ENCODE measurements around the gene GLYATL3. TPM values are rescaled to one million over a fixed set of nuclear protein-coding genes. Genes with fewer than 3 reads are reported as not detected.

Gene GLYATL3
- not detected in 3 replicates for total RNA-seq

GRCh38 chr6:49499623-49500022, at the start of gene GLYATL3:
TSS of gene GLYATL3 (plus strand) at chr6:49499923. CDS start at chr6:49511991, 12,068 bp downstream.
- no peaks in the 10 kb centered on the region for H3K36me3 Mint-ChIP-seq
- DNase-seq (ENCODE audit: low spot score in 2 of 2, unreplicated experiment in 2 of 2), result no peak
- H3K27me3 Mint-ChIP-seq (ENCODE audit: low read depth), result no peaks in the 10 kb centered on the region
- H3K4me3 Mint-ChIP-seq, result no peak within 1 kb of the TSS
- no peak within 1 kb of the TSS for H3K27ac Mint-ChIP-seq
- H3K4me1 Mint-ChIP-seq, result peaks cover 5% of the 10 kb centered on the region
- no peaks in the 10 kb centered on the region for H3K9me3 Mint-ChIP-seq
- no peak for TF ChIP-seq CTCF (IDR thresholded peaks at IDR 0.05; ENCODE audit: unreplicated experiment)

- Mint-ChIP-seq H3K9me3 (no peaks in the 10 kb centered on the region), H3K4me1 (no peaks in the 10 kb centered on the region), H3K27me3 (ENCODE audit: low read depth) (no peaks in the 10 kb centered on the region), H3K36me3 (peaks cover 21% of the 10 kb centered on the region), H3K4me3 (no peak overlapping the region), H3K27ac (no peak overlapping the region)
- peak; percentile 77 for TF ChIP-seq CTCF (IDR thresholded peaks at IDR 0.05; ENCODE audit: unreplicated experiment)
- no peak for DNase-seq (ENCODE audit: low spot score in 2 of 2, unreplicated experiment in 2 of 2)
Observed at GRCh38 chr6:49453221-49453620, 46.5 kb upstream of the GLYATL3 start.

GRCh38 chr6:49454787-49455709, 44.7 kb upstream of the GLYATL3 start:
- no peak for DNase-seq (ENCODE audit: low spot score in 2 of 2, unreplicated experiment in 2 of 2)
- Mint-ChIP-seq H3K9me3 (no peaks in the 10 kb centered on the region), H3K36me3 (peaks cover 26% of the 10 kb centered on the region), H3K4me3 (no peak overlapping the region), H3K4me1 (no peaks in the 10 kb centered on the region), H3K27ac (no peak overlapping the region), H3K27me3 (ENCODE audit: low read depth) (no peaks in the 10 kb centered on the region)
- no peak for TF ChIP-seq CTCF (IDR thresholded peaks at IDR 0.05; ENCODE audit: unreplicated experiment)

- Mint-ChIP-seq H3K27ac (no peak overlapping the region), H3K27me3 (ENCODE audit: low read depth) (no peaks in the 10 kb centered on the region), H3K4me3 (no peak overlapping the region), H3K9me3 (no peaks in the 10 kb centered on the region), H3K4me1 (peaks cover 16% of the 10 kb centered on the region), H3K36me3 (peaks cover 18% of the 10 kb centered on the region)
- no peak for DNase-seq (ENCODE audit: low spot score in 2 of 2, unreplicated experiment in 2 of 2)
- TF ChIP-seq CTCF (IDR thresholded peaks at IDR 0.05; ENCODE audit: unreplicated experiment), result no peak
Observed at GRCh38 chr6:49457771-49458170, 42.0 kb upstream of the GLYATL3 start.

- DNase-seq (ENCODE audit: low spot score in 2 of 2, unreplicated experiment in 2 of 2), result no peak
- no peak for TF ChIP-seq CTCF (IDR thresholded peaks at IDR 0.05; ENCODE audit: unreplicated experiment)
- H3K27me3 Mint-ChIP-seq (ENCODE audit: low read depth), result no peaks in the 10 kb centered on the region
- peaks cover 24% of the 10 kb centered on the region for H3K4me1 Mint-ChIP-seq
- no peaks in the 10 kb centered on the region for H3K9me3 Mint-ChIP-seq
- peak overlapping the region; percentile 97 for H3K27ac Mint-ChIP-seq
- peaks cover 10% of the 10 kb centered on the region for H3K36me3 Mint-ChIP-seq
- H3K4me3 Mint-ChIP-seq, result peak overlapping the region; percentile 99
Observed at GRCh38 chr6:49462071-49462470, 37.7 kb upstream of the GLYATL3 start.
